ENCODE measurements around the gene ITK. TPM values are rescaled to one million over a fixed set of nuclear protein-coding genes. Genes with fewer than 3 reads are reported as not detected.
"Not testable (repeated sequence)": the region's sequence is repeated elsewhere in the genome, so short reads cannot be mapped to it uniquely, and the experiment has no call there.

The ITK gene
- total and polyA plus RNA-seq, 4 donors, result 0.06 to 0.51 (median 0.45) TPM

DNA sequence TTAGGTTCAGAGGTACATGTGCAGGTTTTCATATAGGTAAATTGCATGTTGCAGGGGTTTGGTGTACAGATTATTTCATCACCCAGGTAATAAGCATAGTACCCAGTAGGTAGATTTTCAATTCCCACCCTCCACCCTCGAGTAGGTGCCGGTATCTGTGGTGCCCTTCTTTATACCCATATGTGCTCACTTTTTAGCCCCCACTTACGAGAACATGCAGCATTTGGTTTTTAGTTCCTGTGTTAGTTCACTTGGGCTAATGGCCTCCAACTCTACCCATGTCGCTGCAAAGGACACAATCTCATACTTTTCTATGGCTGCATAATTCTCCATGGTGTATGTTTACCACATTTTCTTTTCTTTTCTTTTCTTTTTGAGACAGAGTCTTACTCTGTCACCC, 21.2 kb downstream of the ITK start:
- Histone ChIP-seq H3K27me3 (ENCODE audit: control insufficient read depth, insufficient read depth, low read length) (no peaks in the 10 kb centered on the region), H3K4me3 (ENCODE audit: low read depth, low read length) (no peak overlapping the region), H3K4me1 (ENCODE audit: control insufficient read depth, insufficient read depth, low read length) (no peaks in the 10 kb centered on the region), H3K9me3 (ENCODE audit: control insufficient read depth, insufficient read depth, low read length) (no peaks in the 10 kb centered on the region), H3K36me3 (ENCODE audit: control insufficient read depth, insufficient read depth, low read length) (no peaks in the 10 kb centered on the region), H3K27ac (ENCODE audit: low read depth, low read length) (no peak overlapping the region)
- 90% methylated on average over 2 of the region's 4 CpGs for WGBS (ENCODE audit: insufficient coverage)
- DNase-seq (ENCODE audit: low read depth in 4 of 6, low spot score in 6 of 6), result no peak

DNA sequence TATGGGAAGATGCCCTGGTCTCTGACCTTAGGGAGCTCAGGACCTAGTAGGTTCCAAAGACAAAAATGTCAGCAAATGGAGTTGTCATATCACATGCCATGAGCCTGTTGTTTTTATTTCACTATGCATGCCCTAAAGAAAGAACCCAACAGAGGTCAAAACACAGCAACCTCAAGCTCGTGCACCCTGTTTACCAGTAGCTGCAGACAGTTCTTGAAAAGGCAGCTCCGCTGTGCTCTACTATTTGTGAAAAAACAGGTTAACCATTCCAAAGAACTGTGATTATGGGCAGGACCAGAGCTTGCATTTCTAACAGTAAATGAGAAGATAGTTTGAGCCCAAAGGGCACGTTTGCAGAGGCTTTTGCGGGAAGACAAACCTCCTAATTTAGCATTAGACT, 22.8 kb downstream of the ITK start:
- no peaks in the 10 kb centered on the region for H3K4me1 ChIP-seq (ENCODE audit: control insufficient read depth, insufficient read depth, low read length)
- no peak overlapping the region for H3K4me3 ChIP-seq (ENCODE audit: low read depth, low read length)
- H3K36me3 ChIP-seq (ENCODE audit: control insufficient read depth, insufficient read depth, low read length), result no peaks in the 10 kb centered on the region
- H3K9me3 ChIP-seq (ENCODE audit: control insufficient read depth, insufficient read depth, low read length), result no peaks in the 10 kb centered on the region
- no peak overlapping the region for H3K27ac ChIP-seq (ENCODE audit: low read depth, low read length)
- 82% methylated on average over 3 of the region's 4 CpGs for WGBS (ENCODE audit: insufficient coverage)
- no peak for DNase-seq (ENCODE audit: low read depth in 4 of 6, low spot score in 6 of 6)
- H3K27me3 ChIP-seq (ENCODE audit: control insufficient read depth, insufficient read depth, low read length), result no peaks in the 10 kb centered on the region

DNA sequence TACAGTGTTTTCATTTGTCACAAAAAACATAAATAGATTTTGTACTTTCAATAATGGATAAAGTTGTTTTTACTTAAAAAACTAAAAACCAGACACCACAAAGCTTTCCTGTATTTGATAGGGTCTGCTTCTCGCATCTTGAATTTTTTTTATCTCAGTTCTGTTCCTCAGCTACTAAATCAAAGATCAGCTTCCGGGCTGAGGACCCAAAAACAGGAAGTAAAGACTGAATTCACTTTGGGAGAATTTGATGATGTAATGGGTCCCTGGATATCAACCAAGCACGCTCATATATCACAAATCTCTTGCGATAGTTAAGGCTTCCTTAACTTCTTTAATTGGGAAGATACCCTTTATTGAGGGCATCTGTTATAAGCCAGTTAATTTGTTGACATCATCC, 24.1 kb downstream of the ITK start:
- no peak for DNase-seq (ENCODE audit: low read depth in 4 of 6, low spot score in 6 of 6)

DNA sequence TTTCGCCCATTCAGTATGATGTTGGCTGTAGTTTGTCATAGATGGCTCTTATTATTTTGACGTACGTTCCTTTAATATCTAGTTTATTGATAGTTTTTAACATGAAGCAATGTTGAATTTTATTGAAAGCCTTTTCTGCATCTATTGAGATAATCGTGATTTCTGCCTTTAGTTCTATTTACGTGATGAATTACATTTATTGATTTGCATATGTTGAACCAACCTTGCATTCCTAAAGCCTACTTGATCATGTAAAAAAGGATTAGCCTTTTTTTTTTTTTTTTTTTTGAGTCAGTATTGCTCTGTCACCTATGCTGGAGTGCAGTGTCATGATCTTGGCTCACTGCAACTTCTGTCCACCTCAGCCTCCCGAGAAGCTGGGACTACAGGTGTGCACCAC, 25.1 kb downstream of the ITK start:
- H3K27me3 ChIP-seq (ENCODE audit: control insufficient read depth, insufficient read depth, low read length), result no peaks in the 10 kb centered on the region
- no peak for DNase-seq (ENCODE audit: low read depth in 4 of 6, low spot score in 6 of 6)
- 100% methylated on average over 1 of the region's 6 CpGs for WGBS (ENCODE audit: insufficient coverage)
- no peaks in the 10 kb centered on the region for H3K36me3 ChIP-seq (ENCODE audit: control insufficient read depth, insufficient read depth, low read length)
- no peak overlapping the region for H3K4me3 ChIP-seq (ENCODE audit: low read depth, low read length)
- no peaks in the 10 kb centered on the region for H3K4me1 ChIP-seq (ENCODE audit: control insufficient read depth, insufficient read depth, low read length)
- no peak overlapping the region for H3K27ac ChIP-seq (ENCODE audit: low read depth, low read length)
- H3K9me3 ChIP-seq (ENCODE audit: control insufficient read depth, insufficient read depth, low read length), result no peaks in the 10 kb centered on the region

More for the DNA sequence above, 24.1 kb downstream of the ITK start:
- Histone ChIP-seq H3K27me3 (ENCODE audit: control insufficient read depth, insufficient read depth, low read length) (no peaks in the 10 kb centered on the region), H3K9me3 (ENCODE audit: control insufficient read depth, insufficient read depth, low read length) (no peaks in the 10 kb centered on the region), H3K4me1 (ENCODE audit: control insufficient read depth, insufficient read depth, low read length) (no peaks in the 10 kb centered on the region), H3K36me3 (ENCODE audit: control insufficient read depth, insufficient read depth, low read length) (no peaks in the 10 kb centered on the region), H3K27ac (ENCODE audit: low read depth, low read length) (no peak overlapping the region), H3K4me3 (ENCODE audit: low read depth, low read length) (no peak overlapping the region)
- no CpG with 5 or more reads among the region's 4 CpGs for WGBS (ENCODE audit: insufficient coverage)

DNA sequence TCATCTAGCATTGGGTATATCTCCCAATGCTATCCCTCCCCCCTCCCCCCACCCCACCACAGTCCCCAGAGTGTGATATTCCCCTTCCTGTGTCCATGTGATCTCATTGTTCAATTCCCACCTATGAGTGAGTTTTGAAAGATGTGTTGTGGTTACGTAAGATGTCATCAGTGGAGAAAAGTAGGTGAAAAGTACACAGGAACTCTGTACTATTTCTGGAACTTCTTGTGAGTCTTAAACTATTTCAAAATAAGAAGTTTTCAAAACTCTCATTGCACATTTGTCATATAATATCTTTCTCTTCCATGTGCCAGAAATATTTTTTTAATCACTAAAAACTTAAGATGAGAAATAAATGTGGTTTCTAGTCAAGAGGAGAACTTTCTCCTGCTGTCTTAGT, 30.0 kb downstream of the ITK start:
- H3K27me3 ChIP-seq (ENCODE audit: control insufficient read depth, insufficient read depth, low read length); H3K27ac ChIP-seq (ENCODE audit: low read depth, low read length); H3K36me3 ChIP-seq (ENCODE audit: control insufficient read depth, insufficient read depth, low read length); H3K4me3 ChIP-seq (ENCODE audit: low read depth, low read length); DNase-seq (ENCODE audit: low read depth in 4 of 6, low spot score in 6 of 6); H3K4me1 ChIP-seq (ENCODE audit: control insufficient read depth, insufficient read depth, low read length); H3K9me3 ChIP-seq (ENCODE audit: control insufficient read depth, insufficient read depth, low read length): not testable (repeated sequence)
- no CpG with 5 or more reads among the region's 1 CpG for WGBS (ENCODE audit: insufficient coverage)

DNA sequence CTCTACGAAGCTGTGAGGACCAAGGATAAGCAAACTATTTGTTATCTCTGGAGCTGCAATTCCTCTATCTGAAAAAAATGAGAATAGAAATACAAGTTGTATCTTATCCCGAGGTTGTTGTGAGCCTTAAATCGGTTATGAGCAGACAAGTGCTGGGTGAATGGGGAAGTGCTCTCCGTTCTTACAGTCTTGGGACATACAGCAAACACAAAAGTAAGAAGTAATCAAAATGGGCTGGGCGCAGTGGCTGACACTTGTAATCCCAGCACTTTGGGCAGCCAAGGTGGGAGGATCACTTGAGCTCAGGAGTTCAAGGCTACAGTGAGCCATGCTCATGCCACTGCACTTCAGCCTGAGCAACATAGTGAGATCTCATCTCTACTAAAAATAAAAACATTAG, 31.7 kb downstream of the ITK start:
- Histone ChIP-seq H3K4me1 (ENCODE audit: control insufficient read depth, insufficient read depth, low read length) (no peaks in the 10 kb centered on the region), H3K36me3 (ENCODE audit: control insufficient read depth, insufficient read depth, low read length) (no peaks in the 10 kb centered on the region), H3K4me3 (ENCODE audit: low read depth, low read length) (no peak overlapping the region), H3K27ac (ENCODE audit: low read depth, low read length) (no peak overlapping the region), H3K9me3 (ENCODE audit: control insufficient read depth, insufficient read depth, low read length) (no peaks in the 10 kb centered on the region), H3K27me3 (ENCODE audit: control insufficient read depth, insufficient read depth, low read length) (no peaks in the 10 kb centered on the region)
- 100% methylated on average over 3 of the region's 5 CpGs for WGBS (ENCODE audit: insufficient coverage)
- DNase-seq (ENCODE audit: low read depth in 4 of 6, low spot score in 6 of 6), result no peak

DNA sequence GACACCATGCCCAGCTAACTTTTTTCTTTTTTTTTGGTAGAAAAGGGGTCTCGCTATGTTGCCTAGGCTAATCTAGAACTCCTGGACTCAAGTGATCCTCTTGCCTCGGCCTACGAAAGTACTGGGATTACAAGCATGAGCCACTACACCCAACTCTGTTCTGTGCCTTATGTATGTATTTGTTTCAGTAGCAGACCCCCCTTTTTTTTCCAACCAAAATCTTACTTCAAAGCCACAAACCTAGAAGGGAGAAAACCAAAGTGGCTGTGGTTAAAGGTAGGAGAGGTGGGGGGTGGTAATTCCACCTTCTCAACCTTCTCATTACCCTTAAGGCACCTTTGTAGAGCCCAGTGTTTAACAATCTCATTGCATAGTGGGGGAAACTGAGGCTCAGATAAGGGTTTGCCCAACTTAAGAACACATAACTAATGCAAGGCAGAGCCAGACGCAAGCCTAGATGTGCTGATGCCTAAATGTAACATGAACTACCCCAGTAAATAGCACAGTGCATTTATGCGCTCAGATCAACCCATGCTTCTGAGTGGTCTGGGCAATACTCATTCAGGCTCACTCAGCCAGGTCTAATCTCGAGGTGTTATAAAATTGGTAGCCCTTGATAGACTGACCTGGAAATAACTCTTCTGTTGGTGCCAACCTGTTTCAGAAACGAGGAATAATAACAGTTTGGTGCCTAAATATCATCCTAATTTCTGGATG, 33.0 kb downstream of the ITK start:
- no peak for DNase-seq (ENCODE audit: low read depth in 4 of 6, low spot score in 6 of 6)
- Histone ChIP-seq H3K36me3 (ENCODE audit: control insufficient read depth, insufficient read depth, low read length) (no peaks in the 10 kb centered on the region), H3K27me3 (ENCODE audit: control insufficient read depth, insufficient read depth, low read length) (no peaks in the 10 kb centered on the region), H3K4me1 (ENCODE audit: control insufficient read depth, insufficient read depth, low read length) (no peaks in the 10 kb centered on the region), H3K9me3 (ENCODE audit: control insufficient read depth, insufficient read depth, low read length) (no peaks in the 10 kb centered on the region), H3K27ac (ENCODE audit: low read depth, low read length) (no peak overlapping the region), H3K4me3 (ENCODE audit: low read depth, low read length) (no peak overlapping the region)
- WGBS (ENCODE audit: insufficient coverage), result 62% methylated on average over 2 of the region's 7 CpGs

DNA sequence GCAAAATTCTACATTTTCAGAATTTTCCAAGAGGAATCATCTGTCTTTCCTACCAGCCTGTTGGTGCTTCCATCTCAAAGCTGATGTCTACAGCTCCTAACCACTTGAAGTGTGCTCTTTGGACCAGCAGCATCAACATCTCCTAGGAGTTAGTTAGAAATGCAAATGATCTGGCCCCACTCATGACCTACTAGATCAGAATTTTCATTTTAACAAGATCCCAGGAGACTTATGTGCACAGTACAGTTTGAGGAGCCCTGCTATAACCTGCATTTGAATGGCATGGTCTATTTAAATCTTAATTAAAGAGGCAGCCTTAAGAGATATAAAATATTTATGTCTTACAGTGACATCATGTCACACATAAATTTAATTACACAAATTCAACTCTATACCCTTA, 33.8 kb downstream of the ITK start:
- Histone ChIP-seq H3K27me3 (ENCODE audit: control insufficient read depth, insufficient read depth, low read length) (no peaks in the 10 kb centered on the region), H3K4me3 (ENCODE audit: low read depth, low read length) (no peak overlapping the region), H3K9me3 (ENCODE audit: control insufficient read depth, insufficient read depth, low read length) (no peaks in the 10 kb centered on the region), H3K36me3 (ENCODE audit: control insufficient read depth, insufficient read depth, low read length) (no peaks in the 10 kb centered on the region), H3K27ac (ENCODE audit: low read depth, low read length) (no peak overlapping the region), H3K4me1 (ENCODE audit: control insufficient read depth, insufficient read depth, low read length) (no peaks in the 10 kb centered on the region)
- DNase-seq (ENCODE audit: low read depth in 4 of 6, low spot score in 6 of 6), result no peak

DNA sequence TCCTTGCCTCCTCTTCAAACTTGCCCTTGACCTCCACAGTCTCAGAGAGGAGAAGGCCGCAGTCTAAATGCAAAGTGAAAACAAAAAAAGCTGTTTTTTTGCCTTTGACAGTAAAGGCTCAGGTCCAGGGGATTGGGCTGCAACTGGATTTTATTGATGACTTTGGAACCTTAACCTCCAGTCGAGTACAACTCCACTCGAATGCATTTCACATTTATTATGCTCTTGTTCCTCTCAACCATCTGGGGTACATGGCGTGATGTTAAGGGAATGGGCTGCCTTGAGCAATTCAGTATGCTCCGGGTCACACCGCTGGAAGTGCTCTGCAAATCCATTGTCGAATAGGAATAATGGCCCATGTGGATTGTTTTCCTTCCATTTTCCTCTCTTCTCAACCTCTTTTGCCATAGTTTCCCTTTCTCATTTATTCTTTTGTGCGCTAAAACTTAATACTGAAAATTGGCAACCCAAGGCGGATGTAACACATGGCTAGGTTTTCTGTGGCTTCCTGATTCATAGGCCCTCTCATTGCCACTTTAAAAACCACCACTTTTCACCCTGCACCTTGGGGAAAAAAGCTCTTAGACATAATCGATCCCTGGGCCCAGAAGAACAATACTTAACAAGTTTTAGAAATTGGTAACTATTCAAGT, 34.3 kb downstream of the ITK start:
- WGBS (ENCODE audit: insufficient coverage), result 95% methylated on average over 4 of the region's 10 CpGs
- Histone ChIP-seq H3K27me3 (ENCODE audit: control insufficient read depth, insufficient read depth, low read length) (no peaks in the 10 kb centered on the region), H3K4me3 (ENCODE audit: low read depth, low read length) (no peak overlapping the region), H3K4me1 (ENCODE audit: control insufficient read depth, insufficient read depth, low read length) (no peaks in the 10 kb centered on the region), H3K9me3 (ENCODE audit: control insufficient read depth, insufficient read depth, low read length) (no peaks in the 10 kb centered on the region), H3K36me3 (ENCODE audit: control insufficient read depth, insufficient read depth, low read length) (no peaks in the 10 kb centered on the region), H3K27ac (ENCODE audit: low read depth, low read length) (no peak overlapping the region)
- no peak for DNase-seq (ENCODE audit: low read depth in 4 of 6, low spot score in 6 of 6)

DNA sequence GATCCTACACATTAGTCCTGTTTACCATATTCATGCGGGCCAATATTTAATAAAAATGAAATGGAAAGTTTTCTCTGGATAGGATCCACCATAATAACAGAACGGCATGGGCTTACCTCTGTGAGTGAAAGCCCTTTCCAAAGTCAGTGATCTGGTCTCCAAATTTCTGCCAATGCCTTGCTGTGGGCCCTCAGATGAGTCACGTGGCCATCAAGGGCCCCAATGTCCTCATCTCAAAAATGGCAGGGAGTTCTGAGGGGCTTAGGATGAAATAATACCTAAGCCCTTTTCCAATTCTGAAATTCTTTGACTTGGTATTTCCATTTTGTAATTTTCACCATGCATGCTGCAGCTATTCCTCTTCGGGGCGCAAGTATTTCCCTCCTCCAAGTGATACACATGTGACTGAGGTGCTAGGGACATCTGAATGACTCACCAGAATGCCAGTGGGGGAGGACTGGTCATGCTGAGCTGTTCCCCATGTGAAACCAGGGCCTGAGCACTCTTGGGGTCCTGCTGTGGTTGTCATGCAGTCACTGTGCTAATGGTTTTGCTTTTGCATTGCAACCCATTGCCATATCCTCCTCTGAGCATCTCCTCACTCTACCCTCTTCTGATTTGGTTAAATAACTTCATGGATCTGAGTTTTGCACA, 35.0 kb downstream of the ITK start:
- H3K27me3 ChIP-seq (ENCODE audit: control insufficient read depth, insufficient read depth, low read length), result no peaks in the 10 kb centered on the region
- no peaks in the 10 kb centered on the region for H3K4me1 ChIP-seq (ENCODE audit: control insufficient read depth, insufficient read depth, low read length)
- H3K4me3 ChIP-seq (ENCODE audit: low read depth, low read length), result no peak overlapping the region
- no peak for DNase-seq (ENCODE audit: low read depth in 4 of 6, low spot score in 6 of 6)
- no peaks in the 10 kb centered on the region for H3K9me3 ChIP-seq (ENCODE audit: control insufficient read depth, insufficient read depth, low read length)
- 25% methylated on average over 1 of the region's 5 CpGs for WGBS (ENCODE audit: insufficient coverage)
- H3K36me3 ChIP-seq (ENCODE audit: control insufficient read depth, insufficient read depth, low read length), result no peaks in the 10 kb centered on the region
- no peak overlapping the region for H3K27ac ChIP-seq (ENCODE audit: low read depth, low read length)
